Measurements from ENCODE around the gene GAD2. TPM values are rescaled to one million over a fixed set of nuclear protein-coding genes. Genes with fewer than 3 reads are reported as not detected.

Gene GAD2
- total RNA-seq, 4 donors from 2014 or later: not detected

- Histone ChIP-seq H3K36me3 (no peaks in the 10 kb centered on the region), H3K27ac (no peak overlapping the region), H3K27me3 (peaks cover 0 to under 1% of the 10 kb centered on the region in 2 donors), H3K4me1 (no peaks in the 10 kb centered on the region), H3K9me3 (no peaks in the 10 kb centered on the region), H3K4me3 (no peak overlapping the region)
- DNase-seq (ENCODE audit: low spot score in 2 of 2): no peak
- 93 to 97% methylated on average over 5 of the region's 5 CpGs for WGBS, 2 donors
- TF ChIP-seq EP300 (IDR thresholded peaks at IDR 0.05) (no peak), POLR2A (IDR thresholded peaks at IDR 0.05) (no peak)
- TF ChIP-seq, protein P1, sequence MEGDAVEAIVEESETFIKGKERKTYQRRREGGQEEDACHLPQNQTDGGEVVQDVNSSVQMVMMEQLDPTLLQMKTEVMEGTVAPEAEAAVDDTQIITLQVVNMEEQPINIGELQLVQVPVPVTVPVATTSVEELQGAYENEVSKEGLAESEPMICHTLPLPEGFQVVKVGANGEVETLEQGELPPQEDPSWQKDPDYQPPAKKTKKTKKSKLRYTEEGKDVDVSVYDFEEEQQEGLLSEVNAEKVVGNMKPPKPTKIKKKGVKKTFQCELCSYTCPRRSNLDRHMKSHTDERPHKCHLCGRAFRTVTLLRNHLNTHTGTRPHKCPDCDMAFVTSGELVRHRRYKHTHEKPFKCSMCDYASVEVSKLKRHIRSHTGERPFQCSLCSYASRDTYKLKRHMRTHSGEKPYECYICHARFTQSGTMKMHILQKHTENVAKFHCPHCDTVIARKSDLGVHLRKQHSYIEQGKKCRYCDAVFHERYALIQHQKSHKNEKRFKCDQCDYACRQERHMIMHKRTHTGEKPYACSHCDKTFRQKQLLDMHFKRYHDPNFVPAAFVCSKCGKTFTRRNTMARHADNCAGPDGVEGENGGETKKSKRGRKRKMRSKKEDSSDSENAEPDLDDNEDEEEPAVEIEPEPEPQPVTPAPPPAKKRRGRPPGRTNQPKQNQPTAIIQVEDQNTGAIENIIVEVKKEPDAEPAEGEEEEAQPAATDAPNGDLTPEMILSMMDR (IDR thresholded peaks at IDR 0.05): no peak
Measured at GRCh38 chr10:26227786-26228185, 11.2 kb downstream of the GAD2 start.

DNA sequence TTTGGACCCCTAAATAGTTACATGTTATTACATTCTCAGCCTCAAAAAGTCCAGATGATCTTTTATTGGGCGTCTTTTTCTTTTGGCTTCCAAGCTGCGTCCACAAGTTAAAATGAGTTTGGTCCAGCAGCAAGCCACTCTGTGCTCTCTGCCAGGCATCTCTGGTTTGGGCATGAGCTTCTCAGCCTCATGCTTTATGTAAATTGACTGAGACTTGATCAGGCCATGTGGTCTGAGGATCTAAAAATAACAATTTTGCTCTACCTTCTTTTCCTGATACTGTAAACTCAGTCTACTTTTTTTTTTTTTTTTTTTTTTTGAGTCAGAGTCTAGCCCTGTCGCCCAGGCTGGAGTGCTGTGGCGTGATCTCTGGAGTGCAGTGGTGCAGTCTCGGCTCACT, 15.6 kb downstream of the GAD2 start:
- H3K27ac ChIP-seq: no peak overlapping the region
- no peak for DNase-seq (ENCODE audit: low spot score in 2 of 2)
- H3K4me1 ChIP-seq: no peaks in the 10 kb centered on the region
- TF ChIP-seq EP300 (IDR thresholded peaks at IDR 0.05) (no peak), POLR2A (IDR thresholded peaks at IDR 0.05) (no peak)
- TF ChIP-seq, protein P1 (IDR thresholded peaks at IDR 0.05): no peak
- H3K36me3 ChIP-seq: no peaks in the 10 kb centered on the region
- no peaks in the 10 kb centered on the region for H3K9me3 ChIP-seq
- no peaks in the 10 kb centered on the region for H3K27me3 ChIP-seq
- H3K4me3 ChIP-seq: no peak overlapping the region
- 85 to 90% methylated on average over 5 of the region's 5 CpGs for WGBS, 2 donors

DNA sequence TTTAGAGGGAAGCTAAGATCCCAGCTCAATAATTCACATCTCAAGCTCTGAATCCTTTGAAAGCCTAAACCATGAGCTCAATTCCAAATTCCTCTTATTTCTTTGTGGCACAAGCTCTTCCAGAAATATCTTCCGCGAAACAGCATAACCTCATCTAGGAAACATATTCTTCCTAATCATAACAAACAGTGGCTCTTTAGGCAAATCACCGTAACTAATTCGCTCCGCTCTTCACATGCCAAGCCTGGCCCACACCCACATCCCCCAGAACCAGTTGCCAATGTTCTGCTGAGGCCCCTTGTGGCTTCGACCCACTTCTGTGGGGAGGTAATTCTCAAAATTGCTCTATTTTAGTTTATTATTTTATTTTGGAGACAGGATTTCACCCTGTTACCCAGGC, 19.2 kb downstream of the GAD2 start:
- no peak for TF ChIP-seq POLR2A (IDR thresholded peaks at IDR 0.05)
- no peak for TF ChIP-seq EP300 (IDR thresholded peaks at IDR 0.05)
- TF ChIP-seq, protein P1 (IDR thresholded peaks at IDR 0.05): no peak
- Histone ChIP-seq H3K4me1 (no peaks in the 10 kb centered on the region), H3K4me3 (no peak overlapping the region), H3K27ac (no peak overlapping the region), H3K36me3 (no peaks in the 10 kb centered on the region), H3K27me3 (no peaks in the 10 kb centered on the region), H3K9me3 (no peaks in the 10 kb centered on the region)
- DNase-seq (ENCODE audit: low spot score in 2 of 2): no peak
- 91 to 92% methylated on average over 6 of the region's 6 CpGs for WGBS, 2 donors

DNA sequence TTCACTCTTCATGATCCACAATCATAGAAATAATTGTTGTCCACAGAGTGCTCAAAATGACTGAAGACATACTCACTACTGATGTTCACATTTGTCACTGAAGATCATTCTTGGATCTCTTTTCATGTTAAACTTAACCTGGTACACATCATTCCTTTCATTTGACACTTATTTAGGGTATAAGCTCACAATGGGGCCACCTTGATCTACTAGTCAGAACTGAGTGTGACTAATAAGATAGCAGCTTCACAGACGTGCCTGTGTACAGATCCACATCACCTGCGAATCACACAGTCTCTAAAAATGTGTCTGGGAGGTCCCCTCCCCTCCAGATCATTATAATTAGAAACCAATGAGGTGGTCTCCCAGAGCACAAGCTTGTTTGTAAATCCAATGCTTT, 21.8 kb downstream of the GAD2 start:
- H3K36me3 ChIP-seq: no peaks in the 10 kb centered on the region
- no peak for DNase-seq (ENCODE audit: low spot score in 2 of 2)
- TF ChIP-seq, protein P1 (IDR thresholded peaks at IDR 0.05): no peak
- TF ChIP-seq POLR2A (IDR thresholded peaks at IDR 0.05): no peak
- TF ChIP-seq EP300 (IDR thresholded peaks at IDR 0.05): no peak
- H3K27me3 ChIP-seq: no peaks in the 10 kb centered on the region
- 67 to 68% methylated on average over 2 of the region's 2 CpGs for WGBS, 2 donors
- no peak overlapping the region for H3K4me3 ChIP-seq
- H3K27ac ChIP-seq: no peak overlapping the region
- no peaks in the 10 kb centered on the region for H3K9me3 ChIP-seq
- H3K4me1 ChIP-seq: no peaks in the 10 kb centered on the region

DNA sequence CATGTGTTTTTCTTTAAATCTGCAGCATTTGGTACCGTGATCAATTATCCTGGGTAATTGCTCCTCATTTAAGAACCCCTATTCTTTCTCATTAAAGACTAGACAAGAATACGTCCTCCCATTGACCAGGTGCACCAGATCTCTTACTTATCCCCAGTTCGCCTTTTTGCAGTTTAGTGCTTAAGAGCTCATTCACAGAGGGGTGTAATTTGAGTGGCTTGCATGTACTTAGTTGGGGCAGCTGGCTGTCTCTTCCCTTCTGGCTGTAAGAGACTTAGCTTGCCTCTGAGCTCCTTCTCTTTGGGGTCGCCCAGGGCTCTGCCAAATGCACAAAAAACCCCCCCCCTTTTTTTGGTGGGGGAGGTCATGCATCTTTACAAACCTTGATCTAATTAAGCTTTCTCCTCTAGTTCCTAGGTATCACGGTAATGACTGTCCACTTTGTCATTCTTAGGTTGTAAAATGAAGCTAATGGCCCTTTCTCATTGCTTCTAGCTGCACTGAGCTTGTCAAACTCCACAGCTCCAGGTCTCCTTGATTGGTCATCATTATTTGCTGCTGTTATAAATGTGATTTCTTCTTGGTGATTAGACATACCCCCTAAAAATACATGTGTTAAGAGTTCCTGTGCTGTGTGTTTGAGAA, 26.3 kb downstream of the GAD2 start:
- TF ChIP-seq EP300 (IDR thresholded peaks at IDR 0.05) (no peak), POLR2A (IDR thresholded peaks at IDR 0.05) (no peak)
- TF ChIP-seq, protein P1 (IDR thresholded peaks at IDR 0.05): no peak

More for the DNA sequence above, 26.3 kb downstream of the GAD2 start:
- Histone ChIP-seq H3K36me3 (no peaks in the 10 kb centered on the region), H3K27me3 (no peaks in the 10 kb centered on the region), H3K9me3 (no peaks in the 10 kb centered on the region), H3K4me3 (no peak overlapping the region), H3K27ac (no peak overlapping the region), H3K4me1 (no peaks in the 10 kb centered on the region)
- DNase-seq (ENCODE audit: low spot score in 2 of 2): no peak
- WGBS, 2 donors: 13 to 15% methylated on average over 5 of the region's 5 CpGs

Measured in tibial nerve (tissue), 4 donors.